Muscle of leg (tissue), 11 donors: ENCODE data around the gene PSAP. TPM values are rescaled to one million over a fixed set of nuclear protein-coding genes. Genes with fewer than 3 reads are reported as not detected.

Experiments
- DNase-seq: peaks from one replicate; pipeline ENCODE4 v3.0.0; 2013
- H3K27ac ChIP-seq: one replicate; pipeline ENCODE4 v1.5.1; 2013; ENCODE audit warnings: mild to moderate bottlenecking, low read length, control low read depth
- H3K27me3 ChIP-seq: one replicate; pipeline ENCODE4 v1.6.1; 2013; ENCODE audit warnings: low read length; ENCODE audit not compliant: control insufficient read depth, insufficient read depth
- H3K36me3 ChIP-seq: one replicate; pipeline ENCODE4 v1.6.1; 2013; ENCODE audit warnings: low read length; ENCODE audit not compliant: control insufficient read depth, insufficient read depth
- H3K4me1 ChIP-seq: one replicate; pipeline ENCODE4 v1.6.1; 2013; ENCODE audit warnings: low read length; ENCODE audit not compliant: control insufficient read depth, insufficient read depth
- H3K4me3 ChIP-seq: one replicate; pipeline ENCODE4 v1.5.1; 2013; ENCODE audit warnings: low read length, control low read depth
- H3K9me3 ChIP-seq: replicated peaks from 2 replicates; pipeline ENCODE4 v1.6.1; 2013; ENCODE audit warnings: low read depth, low read length; ENCODE audit not compliant: control insufficient read depth
- WGBS: methylation state at CpG from one replicate; pipeline ENCODE4 v1.1.5; 2013; ENCODE audit warnings: missing lambda C conversion rate; ENCODE audit not compliant: insufficient coverage; 5-methylcytosine and 5-hydroxymethylcytosine counted together
- polyA plus RNA-seq, 8 donors: library from polyadenylated mRNA; unstranded; fragments of 120-200 nt; gene quantifications; one replicate each; pipeline versions ENCODE4 v1.2.1 to v1.2.3, GENCODE V29; 2013; ENCODE audit warnings: inconsistent platforms in 1 of 8, low replicate concordance in 1 of 8; ENCODE audit not compliant: insufficient read length in 8 of 8, insufficient read depth in 1 of 8
- total RNA-seq: library from RNA; stranded (reverse); fragments of 120-200 nt; gene quantifications from one replicate; pipeline ENCODE4 v1.2.4, GENCODE V29; 2013

Gene PSAP
- total and polyA plus RNA-seq, 9 donors: 414 to 581 (median 478) TPM

DNA sequence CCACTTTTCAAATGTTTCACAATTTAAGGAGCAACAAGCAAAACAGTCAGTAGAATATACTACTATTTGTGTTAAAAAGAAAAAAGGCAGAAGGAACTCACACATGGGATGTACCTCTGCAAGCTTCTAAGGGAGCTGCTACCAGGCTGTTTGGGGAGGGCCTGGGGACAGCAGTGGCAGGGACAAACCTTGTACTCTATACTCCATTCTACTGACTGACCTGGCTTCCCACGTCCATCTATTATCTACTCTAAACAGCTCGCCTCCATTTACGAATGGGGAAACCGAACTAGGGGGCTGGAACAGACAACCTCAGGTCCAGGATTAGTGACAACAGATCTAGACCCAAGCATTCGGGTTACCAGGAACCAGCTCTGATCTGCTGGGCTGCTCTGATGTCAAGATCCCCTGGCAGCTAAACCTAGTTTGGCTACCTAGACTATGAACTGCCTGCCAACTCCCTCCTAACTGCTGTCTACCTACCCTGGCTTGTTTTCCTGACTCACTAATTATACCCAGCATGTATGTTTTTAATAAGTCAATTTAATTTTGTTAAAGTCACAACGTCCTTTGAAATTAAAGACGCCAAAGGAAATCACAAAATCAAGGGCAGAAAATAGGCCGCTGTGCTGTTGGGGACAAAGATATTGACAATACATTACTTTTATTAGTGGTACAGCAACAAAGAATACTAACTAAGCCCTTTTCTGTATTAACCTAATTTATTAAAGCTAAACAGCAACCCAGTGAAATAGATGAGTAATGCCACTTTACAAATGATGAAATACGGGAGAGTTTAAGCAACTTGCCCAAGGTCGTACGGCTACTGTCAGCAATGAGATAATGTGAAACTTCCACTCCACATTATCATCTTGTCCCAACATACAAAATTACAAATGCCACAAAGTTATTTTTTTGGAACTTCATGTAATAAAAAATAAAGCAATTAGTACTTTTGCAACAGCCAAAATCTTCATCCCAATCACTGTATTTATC is 5.3 kb downstream of the PSAP start:
- Histone ChIP-seq H3K36me3 (peaks cover 5% of the 10 kb centered on the region), H3K27me3 (no peaks in the 10 kb centered on the region), H3K4me1 (peaks cover 13% of the 10 kb centered on the region), H3K4me3 (no peak overlapping the region), H3K9me3 (no peaks in the 10 kb centered on the region), H3K27ac (no peak overlapping the region)
- 84% methylated on average over 4 of the region's 11 CpGs for WGBS
- no peak for DNase-seq

- Histone ChIP-seq H3K36me3 (peaks cover 5% of the 10 kb centered on the region), H3K9me3 (no peaks in the 10 kb centered on the region), H3K27me3 (no peaks in the 10 kb centered on the region), H3K27ac (no peak overlapping the region), H3K4me1 (peaks cover 10% of the 10 kb centered on the region), H3K4me3 (no peak overlapping the region)
- DNase-seq: no peak
- no CpG with 5 or more reads among the region's 2 CpGs for WGBS
These were observed 6.4 kb downstream of the PSAP start for GRCh38 chr10:71844695-71845094.

GRCh38 chr10:71844084-71844483 is 7.0 kb downstream of the PSAP start:
- H3K4me3 ChIP-seq: no peak overlapping the region
- peaks cover 5% of the 10 kb centered on the region for H3K36me3 ChIP-seq
- H3K4me1 ChIP-seq: peaks cover 8% of the 10 kb centered on the region
- no peaks in the 10 kb centered on the region for H3K9me3 ChIP-seq
- no peak for DNase-seq
- WGBS: no CpG with 5 or more reads among the region's 2 CpGs
- no peak overlapping the region for H3K27ac ChIP-seq
- H3K27me3 ChIP-seq: no peaks in the 10 kb centered on the region

DNA sequence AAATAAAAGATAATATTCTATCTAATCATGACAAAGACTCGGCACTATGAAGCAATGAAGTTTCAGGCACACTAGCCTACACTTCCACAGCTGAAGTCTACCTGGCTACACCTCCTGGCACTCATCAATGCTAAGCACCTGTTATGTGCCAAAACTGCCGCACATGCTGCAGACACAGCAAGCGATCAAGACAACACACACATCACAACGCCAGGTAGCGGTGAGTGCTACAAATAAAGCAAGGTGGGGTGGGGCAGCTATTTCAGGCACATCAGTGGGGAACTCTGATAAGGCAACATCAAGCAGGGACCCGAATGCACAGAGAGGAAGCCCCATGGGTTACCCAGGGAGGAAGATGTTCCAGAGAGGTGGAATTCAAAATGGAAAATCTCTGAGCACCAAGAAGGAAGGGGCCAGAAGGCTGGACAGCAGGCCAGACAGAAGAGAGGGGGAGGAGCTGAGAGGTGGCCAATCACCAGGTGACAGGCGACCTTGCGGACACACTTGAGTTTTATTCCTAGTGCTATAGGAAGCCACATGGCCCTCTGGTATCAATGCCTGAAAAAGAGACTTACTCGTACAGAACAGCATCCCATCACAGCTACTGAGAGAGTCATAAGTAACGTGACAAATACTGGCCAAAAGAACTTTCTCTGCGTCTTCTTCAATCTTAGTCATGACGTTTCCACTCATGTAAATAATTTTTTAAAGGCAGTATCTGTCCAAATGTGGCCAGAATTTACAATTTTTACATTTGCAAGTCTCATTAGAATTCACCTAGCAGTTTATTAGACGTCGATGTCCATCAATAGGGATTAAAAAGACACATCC is 8.0 kb downstream of the PSAP start:
- WGBS: 83% methylated on average over 3 of the region's 14 CpGs
- no peak overlapping the region for H3K27ac ChIP-seq
- no peak for DNase-seq

GRCh38 chr10:71842422-71842821 is 8.6 kb downstream of the PSAP start:
- Histone ChIP-seq H3K27ac (no peak overlapping the region), H3K27me3 (no peaks in the 10 kb centered on the region), H3K4me3 (no peak overlapping the region), H3K36me3 (peaks cover 6% of the 10 kb centered on the region), H3K4me1 (peaks cover 21% of the 10 kb centered on the region), H3K9me3 (no peaks in the 10 kb centered on the region)
- DNase-seq: no peak
- no CpG with 5 or more reads among the region's 2 CpGs for WGBS

More for the DNA sequence above, 8.0 kb downstream of the PSAP start:
- Histone ChIP-seq H3K4me3 (no peak overlapping the region), H3K36me3 (peaks cover 8% of the 10 kb centered on the region), H3K4me1 (peaks cover 15% of the 10 kb centered on the region), H3K27me3 (no peaks in the 10 kb centered on the region), H3K9me3 (no peaks in the 10 kb centered on the region)

DNA sequence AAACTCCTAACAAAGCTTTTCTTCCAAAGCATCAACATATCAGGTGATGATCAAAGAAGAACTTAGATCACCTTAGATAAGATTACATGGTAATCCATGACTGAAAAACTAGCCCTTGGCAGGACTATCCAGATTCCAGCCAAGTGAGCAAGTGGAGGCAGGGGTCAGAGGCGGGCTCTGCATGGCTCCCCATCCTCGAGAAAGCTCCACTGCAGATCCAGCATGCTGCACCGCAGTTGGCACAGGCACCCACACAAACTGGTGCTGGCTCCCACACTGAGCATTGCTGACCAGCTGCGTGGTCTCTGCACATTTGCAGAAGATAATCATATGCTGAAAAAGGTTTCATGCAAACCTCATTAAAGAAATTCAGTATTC is 10.1 kb downstream of the PSAP start:
- Histone ChIP-seq H3K27ac (no peak overlapping the region), H3K27me3 (no peaks in the 10 kb centered on the region), H3K9me3 (no peaks in the 10 kb centered on the region), H3K4me3 (no peak overlapping the region), H3K36me3 (peaks cover 6% of the 10 kb centered on the region), H3K4me1 (peaks cover 36% of the 10 kb centered on the region)
- 61% methylated on average over 3 of the region's 4 CpGs for WGBS
- no peak for DNase-seq

DNA sequence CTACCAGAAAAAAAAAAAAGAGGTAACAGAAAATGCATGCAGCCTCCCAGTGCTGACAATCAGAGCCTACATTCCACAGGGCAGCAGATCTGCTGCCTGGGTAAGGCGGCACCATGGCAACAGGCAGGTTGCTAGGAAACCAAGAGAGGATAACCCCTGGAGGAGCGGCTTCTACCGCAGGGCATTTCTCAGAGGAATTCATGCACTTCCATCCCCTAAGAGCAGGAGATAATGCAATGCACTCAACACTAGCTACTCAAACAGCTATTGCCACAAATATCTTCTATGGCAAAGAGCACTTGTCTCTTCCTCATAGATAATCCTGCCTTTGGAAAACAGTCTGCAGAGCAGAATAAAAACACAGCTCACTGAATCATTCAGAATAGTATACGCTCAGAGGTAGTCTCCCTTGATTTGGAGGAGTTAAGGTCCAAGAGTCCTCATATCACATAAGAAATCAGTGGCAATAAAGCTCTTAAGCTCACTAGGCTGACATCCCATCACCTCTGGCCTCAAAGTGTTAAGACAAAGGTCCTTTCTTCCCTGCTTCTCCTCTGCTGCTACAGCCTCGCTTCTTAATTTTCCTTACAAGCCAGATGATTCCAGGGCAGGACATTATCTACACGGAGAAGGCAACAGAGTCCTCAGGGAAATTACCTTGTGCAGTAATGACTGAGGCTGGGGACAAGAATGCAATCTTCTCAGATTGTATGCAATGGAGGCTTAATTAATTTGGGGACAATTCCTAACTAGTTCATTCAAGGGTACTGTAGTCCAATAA is 10.7 kb downstream of the PSAP start:
- 19% methylated on average over 3 of the region's 6 CpGs for WGBS
- Histone ChIP-seq H3K27ac (no peak overlapping the region), H3K4me1 (peaks cover 41% of the 10 kb centered on the region), H3K27me3 (no peaks in the 10 kb centered on the region), H3K4me3 (no peak overlapping the region), H3K36me3 (peaks cover 6% of the 10 kb centered on the region), H3K9me3 (no peaks in the 10 kb centered on the region)
- DNase-seq: peak; percentile 65

DNA sequence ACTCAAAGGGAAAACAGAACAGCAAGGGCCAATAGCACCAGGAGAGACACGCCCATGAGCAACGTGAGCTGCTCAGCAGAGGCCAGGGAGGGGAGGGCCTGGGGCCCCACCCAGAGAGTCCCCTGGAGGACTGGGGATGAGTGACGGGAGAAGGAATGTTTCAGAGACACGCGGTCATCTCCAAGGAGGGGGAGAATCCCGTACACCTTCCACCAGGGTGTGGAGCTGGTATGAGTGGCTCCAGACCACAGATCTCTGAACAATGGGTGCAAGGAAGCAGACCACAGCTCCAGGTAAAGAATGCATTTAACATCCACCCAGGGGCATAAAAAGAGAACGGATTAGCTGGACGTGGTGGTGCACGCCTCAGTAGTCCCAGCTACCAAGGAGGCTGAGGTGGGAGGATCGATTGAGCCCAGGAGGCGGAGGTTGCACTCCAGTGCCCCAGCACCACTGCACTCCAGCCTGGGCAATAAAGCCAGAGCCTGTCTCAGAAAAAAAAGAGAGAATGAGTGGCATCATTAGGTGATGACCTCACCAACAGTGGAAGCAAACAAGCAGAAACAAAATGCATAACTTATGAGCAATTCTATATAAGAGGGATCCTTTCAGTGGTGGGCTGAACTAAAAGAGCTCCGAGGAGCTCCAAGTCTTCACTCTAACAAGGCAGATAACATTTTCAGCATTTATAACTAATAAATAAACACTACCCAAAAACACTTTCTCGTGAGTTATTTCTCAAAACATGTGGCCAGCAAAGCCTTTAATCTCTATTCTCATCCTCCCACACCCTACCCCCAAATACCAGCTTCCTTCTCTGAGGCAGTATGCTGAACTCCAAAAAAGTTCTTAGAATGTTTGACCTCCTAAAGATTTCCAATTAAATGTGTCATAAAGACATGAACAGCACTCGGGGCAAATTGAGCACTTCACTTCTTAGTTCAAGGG is 12.5 kb downstream of the PSAP start:
- no peak for DNase-seq
- Histone ChIP-seq H3K9me3 (no peaks in the 10 kb centered on the region), H3K27ac (peak overlapping the region; percentile 90), H3K36me3 (peaks cover 13% of the 10 kb centered on the region), H3K27me3 (no peaks in the 10 kb centered on the region), H3K4me3 (no peak overlapping the region), H3K4me1 (peaks cover 41% of the 10 kb centered on the region)
- 63% methylated on average over 8 of the region's 14 CpGs for WGBS
